Activated CD4-positive, alpha-beta T cell treated with anti-CD3 and anti-CD28 coated beads, Interleukin-2, amount 50 U/mL, for 16 hours (primary cell): ENCODE data around the gene IGF2BP2.
"Not testable (repeated sequence)": the region's sequence is repeated elsewhere in the genome, so short reads cannot be mapped to it uniquely, and the experiment has no call there.

Experiments used
- DNase-seq: peaks from one replicate; pipeline ENCODE4 v3.0.0-alpha.2; 2020

The IGF2BP2 gene

GRCh38 chr3:185825006-185825638 lies at the start of gene IGF2BP2:
Gene IGF2BP2 (minus strand): TSS chr3:185825042. CDS start chr3:185824960, 82 bp downstream.
- DNase-seq = peak; percentile 57

GRCh38 chr3:185874119-185874518 lies 49.3 kb upstream of the IGF2BP2 start:
- no peak for DNase-seq

- no peak for DNase-seq
These were observed 42.8 kb upstream of the IGF2BP2 start for GRCh38 chr3:185867650-185868049.

- DNase-seq = no peak
These were observed 42.2 kb upstream of the IGF2BP2 start for GRCh38 chr3:185866995-185867394.

- no peak for DNase-seq
These were observed 41.7 kb upstream of the IGF2BP2 start for GRCh38 chr3:185866555-185866954.

GRCh38 chr3:185865247-185865646 lies 40.4 kb upstream of the IGF2BP2 start:
- DNase-seq = no peak

GRCh38 chr3:185864767-185865166 lies 39.9 kb upstream of the IGF2BP2 start:
- DNase-seq = no peak

- DNase-seq = no peak
These were observed 38.1 kb upstream of the IGF2BP2 start for GRCh38 chr3:185862920-185863319.

- no peak for DNase-seq
These were observed 34.6 kb upstream of the IGF2BP2 start for GRCh38 chr3:185859294-185859972.

GRCh38 chr3:185858502-185859225 lies 33.8 kb upstream of the IGF2BP2 start:
- no peak for DNase-seq

GRCh38 chr3:185857208-185857607 lies 32.4 kb upstream of the IGF2BP2 start:
- no peak for DNase-seq

- DNase-seq = no peak
These were observed 31.8 kb upstream of the IGF2BP2 start for GRCh38 chr3:185856652-185857051.

- not testable (repeated sequence) for DNase-seq
These were observed 28.9 kb upstream of the IGF2BP2 start for GRCh38 chr3:185853771-185854170.

GRCh38 chr3:185852635-185853034 lies 27.8 kb upstream of the IGF2BP2 start:
- DNase-seq = no peak

GRCh38 chr3:185851959-185852358 lies 27.1 kb upstream of the IGF2BP2 start:
- DNase-seq = no peak

GRCh38 chr3:185851046-185851445 lies 26.2 kb upstream of the IGF2BP2 start:
- DNase-seq = no peak

GRCh38 chr3:185847506-185847905 lies 22.7 kb upstream of the IGF2BP2 start:
- DNase-seq = no peak

GRCh38 chr3:185846037-185846436 lies 21.2 kb upstream of the IGF2BP2 start:
- no peak for DNase-seq

GRCh38 chr3:185844051-185844450 lies 19.2 kb upstream of the IGF2BP2 start:
- DNase-seq = no peak

- no peak for DNase-seq
These were observed 18.8 kb upstream of the IGF2BP2 start for GRCh38 chr3:185843635-185844034.

- no peak for DNase-seq
These were observed 18.3 kb upstream of the IGF2BP2 start for GRCh38 chr3:185843126-185843525.

- no peak for DNase-seq
These were observed 17.4 kb upstream of the IGF2BP2 start for GRCh38 chr3:185842241-185842640.

- not testable (repeated sequence) for DNase-seq
These were observed 13.7 kb upstream of the IGF2BP2 start for GRCh38 chr3:185838417-185838989.

GRCh38 chr3:185837414-185837813 lies 12.6 kb upstream of the IGF2BP2 start:
- no peak for DNase-seq
